ENCODE measurements around the gene ZNF710. TPM values are rescaled to one million over a fixed set of nuclear protein-coding genes. Genes with fewer than 3 reads are reported as not detected.

ZNF710 gene
- total and polyA plus RNA-seq, 2 of the 4 experiments (the other 2 are of a cell fraction): 7.6 to 8.2 TPM

- TF ChIP-seq CTCF (conservative IDR thresholded peaks at IDR 0.05; ENCODE audit: low read depth, low read length): no peak
- no peak for TF ChIP-seq FOS (IDR thresholded peaks at IDR 0.05; ENCODE audit: low read depth, low read length)
Measured at GRCh38 chr15:90001683-90002427, 731 bp downstream of the ZNF710 start (continued).

GRCh38 chr15:90002428-90002844 is 1.3 kb downstream of the ZNF710 start:
- H2BK20ac ChIP-seq (ENCODE audit: low read depth, low read length): no peak overlapping the region
- no peak overlapping the region; the same call in 1 of the 2 replicates for H3K56ac ChIP-seq (ENCODE audit: extremely low read depth, insufficient read depth, low read length)
- H2BK5ac ChIP-seq (ENCODE audit: low read depth, low read length, poor library complexity, severe bottlenecking): peak overlapping the region; percentile 60
- peak overlapping the region; percentile 26 to 46; a peak in 3 of 4 replicates for H4K8ac ChIP-seq (ENCODE audit: low read depth in 2 of 2, low read length in 2 of 2)
- POLR2A ChIA-PET (ENCODE audit: unreplicated experiment): interaction anchor here (0.8 kb wide), 1 partner anchor 90 kb away, joined by 3 read pairs; the partner anchor contains the start of gene ARPIN
- peak overlapping the region; percentile 45 for H4K91ac ChIP-seq (ENCODE audit: insufficient read depth, low read depth, low read length)
- H3K9me1 ChIP-seq (ENCODE audit: insufficient read depth, low read length): peaks cover 40% of the 10 kb centered on the region
- H3K36me3 ChIP-seq (ENCODE audit: control insufficient read depth, insufficient read depth, low read length): no peaks in the 10 kb centered on the region; the same call in 1 of the 2 replicates
- CTCF ChIA-PET: interaction anchor here (0.5 kb wide), 1 partner anchor 84 kb away, joined by 3 read pairs; no protein-coding TSS in a partner anchor
- peaks cover 27 to 63% of the 10 kb centered on the region in 2 experiments for H3K79me1 ChIP-seq (ENCODE audit: low read depth in 1 of 2, low read length in 2 of 2)
- no peaks in the 10 kb centered on the region for H3K27me3 ChIP-seq (ENCODE audit: control insufficient read depth, insufficient read depth, low read length)
- H2AK9ac ChIP-seq (replicated peaks; ENCODE audit: low read depth, low read length, poor library complexity): peak overlapping the region; percentile 56
- in situ Hi-C loops (cut with MboI; ENCODE audit: low sequenced_read_pairs): no loop called here
- H3K4me1 ChIP-seq (ENCODE audit: control insufficient read depth, insufficient read depth, low read length): peaks cover 30% of the 10 kb centered on the region
- H3K27ac ChIP-seq (ENCODE audit: insufficient read depth, low read length): peak overlapping the region; percentile 69
- peak overlapping the region; percentile 76 for H4K5ac ChIP-seq (ENCODE audit: low read depth, low read length)
- peak overlapping the region; percentile 53; the same call in 1 of the 2 replicates for H3K23ac ChIP-seq (ENCODE audit: low read depth, low read length)
- dilution Hi-C loops (cut with HindIII; ENCODE audit: low sequenced_read_pairs, unreplicated experiment): no loop called here
- peak; percentile 46 for DNase-seq
- H3K9ac ChIP-seq (ENCODE audit: low read depth, low read length): peak overlapping the region; percentile 68
- peak overlapping the region; percentile 91 for H2AFZ ChIP-seq (replicated peaks; ENCODE audit: low read length, poor library complexity)
- no peak for TF ChIP-seq USF2 (IDR thresholded peaks at IDR 0.05; ENCODE audit: low read depth, low read length)
- peak overlapping the region; percentile 67 for H3K14ac ChIP-seq (replicated peaks; ENCODE audit: low read depth, low read length)
- H3K4ac ChIP-seq (ENCODE audit: low read depth, low read length): peak overlapping the region; percentile 55
- peak overlapping the region; percentile 44 for H3K18ac ChIP-seq (ENCODE audit: low read depth, low read length)
- H4K20me1 ChIP-seq (ENCODE audit: insufficient read depth, low read length): peaks cover 25% of the 10 kb centered on the region
- intact Hi-C loops (cut with micrococcal nuclease): no loop called here
- no TSS peak for BruUV-seq (replicated peaks)
- peak overlapping the region; percentile 83 for H3K4me3 ChIP-seq (ENCODE audit: insufficient read depth, low read depth, low read length)
- H3K4me2 ChIP-seq (ENCODE audit: low read depth, low read length): peak overlapping the region; percentile 98
- no peak overlapping the region for H2BK15ac ChIP-seq (ENCODE audit: low read depth, low read length)
- ATAC-seq (ENCODE audit: low read depth): peak; percentile 8
- peak overlapping the region; percentile 5; the same call in 1 of the 2 replicates for H2BK120ac ChIP-seq (ENCODE audit: low read depth, low read length)
- H3K9me3 ChIP-seq (ENCODE audit: control insufficient read depth, insufficient read depth, low read length): no peaks in the 10 kb centered on the region
- peak overlapping the region; percentile 36 for H2AK5ac ChIP-seq (ENCODE audit: low read depth, low read length)
- 0% methylated on average over 1 of the region's 27 CpGs; no CpG with 5 or more reads in 1 of the 2 experiments for WGBS, 2 experiments (ENCODE audit: extremely low coverage in 2 of 2, insufficient read length in 1 of 2)
